GM18499 (cell line): ENCODE measurements around the gene TTLL10.
A peak's percentile ranks its signal among the peaks of the same experiment; 100 is the strongest.

Experiments used
- ATAC-seq: cut with Tn5 transposase; IDR thresholded peaks from one replicate; pipeline ENCODE4 v1.9.1; 2021; ENCODE audit warnings: moderate number of reproducible peaks; ENCODE audit not compliant: insufficient read depth, unreplicated experiment

TTLL10 gene

DNA sequence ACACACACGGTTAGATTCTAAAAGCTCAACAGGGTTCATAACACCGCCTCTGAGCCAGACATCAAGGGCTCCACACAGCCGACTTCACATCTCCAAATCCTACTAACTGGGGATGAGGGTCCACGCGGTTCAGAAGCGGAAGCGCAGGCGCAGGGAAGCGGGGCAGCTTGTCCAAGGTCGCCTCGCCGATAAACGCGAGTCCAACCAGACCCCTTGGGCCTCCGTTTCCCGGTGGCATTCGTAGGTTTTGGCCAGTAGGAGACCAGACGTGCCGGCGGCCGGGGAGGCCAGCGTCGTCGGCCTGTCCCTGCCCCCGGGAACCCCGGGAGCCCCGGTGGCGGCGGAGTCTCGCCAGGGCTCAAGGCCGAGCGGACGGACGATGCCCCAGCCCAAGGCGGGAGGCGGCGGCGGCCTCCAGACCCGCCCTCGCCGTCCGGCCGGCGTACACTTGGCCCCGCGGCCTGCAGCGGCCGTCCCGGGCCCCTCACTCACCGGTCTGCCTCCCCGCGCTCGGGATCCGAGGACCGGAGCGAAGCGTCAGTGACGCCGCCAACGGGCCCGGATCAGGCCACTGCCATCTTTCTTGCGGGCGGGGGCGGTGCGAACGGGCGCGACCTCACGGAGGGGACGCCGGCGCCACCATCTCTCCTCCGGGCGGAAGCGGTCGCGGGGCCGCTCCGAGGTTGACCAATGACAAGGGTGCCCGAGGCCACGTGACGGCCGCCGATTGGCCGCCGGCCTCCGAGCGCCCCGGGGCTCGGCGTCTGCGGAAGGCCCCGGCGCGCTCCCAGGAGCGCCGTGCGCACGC is 57.9 kb downstream of the TTLL10 start, which contains the start of gene SDF4:
SDF4 (minus strand) TSS at position 602 of the 808 bp plus-strand sequence. CDS start 3,229 bp downstream, outside the sequence.
- peak; percentile 63 for ATAC-seq

DNA sequence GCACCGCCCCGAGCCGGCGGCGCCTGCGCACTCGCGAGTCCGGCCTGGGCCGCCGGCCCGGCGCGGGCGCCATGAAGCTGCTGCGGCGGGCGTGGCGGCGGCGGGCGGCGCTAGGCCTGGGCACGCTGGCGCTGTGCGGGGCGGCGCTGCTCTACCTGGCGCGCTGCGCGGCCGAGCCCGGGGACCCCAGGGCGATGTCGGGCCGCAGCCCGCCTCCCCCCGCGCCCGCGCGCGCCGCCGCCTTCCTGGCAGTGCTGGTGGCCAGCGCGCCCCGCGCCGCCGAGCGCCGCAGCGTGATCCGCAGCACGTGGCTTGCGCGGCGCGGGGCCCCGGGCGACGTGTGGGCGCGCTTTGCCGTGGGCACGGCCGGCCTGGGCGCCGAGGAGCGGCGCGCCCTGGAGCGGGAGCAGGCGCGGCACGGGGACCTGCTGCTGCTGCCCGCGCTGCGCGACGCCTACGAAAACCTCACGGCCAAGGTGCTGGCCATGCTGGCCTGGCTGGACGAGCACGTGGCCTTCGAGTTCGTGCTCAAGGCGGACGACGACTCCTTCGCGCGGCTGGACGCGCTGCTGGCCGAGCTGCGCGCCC is 58.6 kb downstream of the TTLL10 start, which contains the start of gene B3GALT6:
B3GALT6 (plus strand) TSS at position 30 of the 588 bp plus-strand sequence; CDS start at position 72, 42 bp downstream.
- ATAC-seq = no peak

DNA sequence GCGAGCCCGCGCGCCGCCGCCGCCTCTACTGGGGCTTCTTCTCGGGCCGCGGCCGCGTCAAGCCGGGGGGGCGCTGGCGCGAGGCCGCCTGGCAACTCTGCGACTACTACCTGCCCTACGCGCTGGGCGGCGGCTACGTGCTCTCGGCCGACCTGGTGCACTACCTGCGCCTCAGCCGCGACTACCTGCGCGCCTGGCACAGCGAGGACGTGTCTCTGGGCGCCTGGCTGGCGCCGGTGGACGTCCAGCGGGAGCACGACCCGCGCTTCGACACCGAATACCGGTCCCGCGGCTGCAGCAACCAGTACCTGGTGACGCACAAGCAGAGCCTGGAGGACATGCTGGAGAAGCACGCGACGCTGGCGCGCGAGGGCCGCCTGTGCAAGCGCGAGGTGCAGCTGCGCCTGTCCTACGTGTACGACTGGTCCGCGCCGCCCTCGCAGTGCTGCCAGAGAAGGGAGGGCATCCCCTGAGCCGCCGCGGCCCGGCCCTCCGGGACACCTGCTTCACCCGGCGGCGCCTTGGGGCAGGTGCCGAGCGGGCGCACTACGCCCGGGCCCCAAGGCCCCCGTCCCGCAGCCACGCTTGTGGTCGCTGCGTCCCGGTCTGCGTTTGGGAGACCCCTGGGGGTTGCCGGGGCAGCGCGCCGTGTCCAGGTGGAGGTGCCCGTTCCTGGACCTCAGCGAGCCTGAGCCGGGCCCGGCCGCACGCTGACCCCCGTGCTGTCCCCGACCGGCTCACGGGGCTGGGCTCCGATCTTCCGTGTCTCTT is 59.3 kb downstream of the TTLL10 start:
- ATAC-seq = no peak

DNA sequence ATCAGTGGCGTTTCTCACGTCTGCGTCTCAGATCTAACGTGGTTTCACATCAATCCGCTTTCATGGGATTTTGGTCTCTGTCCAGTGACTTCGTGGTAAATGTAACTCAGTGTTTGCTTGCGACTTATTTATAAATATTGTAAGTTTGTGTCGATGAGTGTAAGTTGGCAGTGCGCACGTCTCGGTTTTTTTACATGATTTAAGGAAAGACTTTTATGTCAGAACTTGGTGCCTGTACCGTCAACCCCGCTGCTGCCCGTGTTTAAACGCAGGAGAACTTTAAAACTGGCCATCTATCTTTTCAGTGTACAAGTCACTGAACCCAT is 59.9 kb downstream of the TTLL10 start:
- no peak for ATAC-seq

DNA sequence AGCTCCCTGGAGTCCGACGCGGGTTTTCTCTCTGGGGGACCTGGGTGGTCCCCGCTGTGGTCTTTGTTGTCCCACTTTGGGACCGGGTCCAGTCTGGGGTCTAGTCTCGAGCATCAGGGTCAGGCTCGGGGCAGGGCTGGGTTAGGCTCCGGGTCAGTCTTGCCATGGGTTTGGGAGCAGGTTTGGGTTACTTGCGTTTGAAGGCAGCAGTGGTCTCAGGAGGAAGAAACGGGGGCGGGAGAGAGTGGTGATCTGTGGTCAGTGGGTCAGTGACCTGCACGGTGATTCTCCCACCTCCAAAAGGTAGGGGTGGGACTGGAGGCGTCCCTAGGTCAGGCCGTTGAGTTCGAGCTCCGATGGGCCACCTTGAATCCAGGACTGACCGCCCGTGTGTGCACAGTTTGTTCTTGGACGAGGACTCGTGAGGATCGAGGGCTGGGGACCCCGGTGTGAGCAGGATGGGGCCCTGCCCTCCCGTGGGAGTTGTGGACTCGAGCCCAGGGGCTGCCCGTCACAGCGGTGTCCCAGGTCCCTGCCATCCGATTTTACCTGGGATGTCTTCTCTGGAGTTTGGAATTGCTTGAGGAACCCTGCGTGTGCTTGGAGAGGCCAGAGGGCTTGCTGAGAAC is 60.6 kb downstream of the TTLL10 start:
- no peak for ATAC-seq

DNA sequence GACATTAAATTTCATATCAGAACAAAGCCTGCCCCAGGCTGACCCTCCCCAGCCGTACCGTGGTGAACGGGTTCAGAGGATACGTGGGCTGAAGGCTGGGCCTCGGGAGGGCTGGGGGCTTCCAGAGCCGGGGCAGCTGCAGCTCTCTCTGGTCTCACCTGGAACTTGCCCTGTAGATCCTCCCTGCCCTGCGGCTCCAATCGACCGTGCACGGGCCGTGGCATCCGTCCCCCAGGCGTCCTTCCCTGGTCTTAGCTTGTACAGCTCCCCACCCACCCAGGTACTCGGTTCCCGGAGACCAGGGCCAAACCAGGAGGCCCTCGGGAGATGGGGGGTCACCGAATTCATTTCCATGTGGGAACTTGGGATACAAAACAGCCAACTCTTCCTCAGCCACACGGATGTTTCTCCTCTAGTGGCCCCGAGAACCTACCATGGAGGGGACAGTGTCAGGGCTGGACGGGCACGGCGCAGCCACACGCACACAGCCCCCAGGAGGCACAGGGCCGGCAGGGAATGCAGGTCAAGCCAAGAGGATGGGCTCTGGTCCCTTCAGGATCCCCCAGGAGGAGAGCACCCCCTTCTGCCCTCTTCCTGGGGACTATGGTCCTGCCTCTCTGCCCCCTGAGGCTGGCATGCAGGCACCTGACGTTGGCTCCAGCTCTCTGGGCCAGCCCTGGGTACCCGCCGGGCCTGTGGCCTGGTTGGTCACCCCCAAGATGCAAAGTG is 61.5 kb downstream of the TTLL10 start:
- ATAC-seq = no peak

DNA sequence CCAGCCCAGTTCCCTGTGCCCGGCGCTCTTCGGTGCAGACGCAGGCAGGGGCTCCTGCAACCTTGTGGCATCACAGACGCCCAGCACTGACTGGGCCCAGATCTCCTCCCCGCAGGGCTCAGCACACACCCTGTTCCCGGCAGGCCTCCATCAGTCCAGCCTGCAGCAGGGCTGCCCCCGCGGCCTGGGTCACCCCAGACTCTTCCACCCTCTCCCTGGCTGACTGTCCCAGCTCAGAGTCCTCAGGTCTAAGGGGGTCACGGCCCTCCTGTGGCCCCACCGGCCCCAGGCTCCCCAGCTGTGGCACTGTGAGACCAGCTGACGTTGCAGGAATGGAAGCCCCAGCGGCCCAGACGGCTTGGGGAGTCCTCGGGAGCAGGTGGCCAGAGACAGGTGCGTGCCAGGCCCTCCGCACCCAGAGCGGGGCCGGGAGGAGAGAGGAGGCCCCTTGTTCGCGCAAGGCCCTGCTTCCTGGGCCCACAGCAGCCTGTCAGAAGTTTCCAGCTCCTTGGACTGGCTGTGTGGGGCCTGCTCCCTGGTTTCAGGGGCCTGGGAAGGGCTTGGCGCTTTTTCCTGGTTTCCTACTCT is 62.6 kb downstream of the TTLL10 start:
- no peak for ATAC-seq

DNA sequence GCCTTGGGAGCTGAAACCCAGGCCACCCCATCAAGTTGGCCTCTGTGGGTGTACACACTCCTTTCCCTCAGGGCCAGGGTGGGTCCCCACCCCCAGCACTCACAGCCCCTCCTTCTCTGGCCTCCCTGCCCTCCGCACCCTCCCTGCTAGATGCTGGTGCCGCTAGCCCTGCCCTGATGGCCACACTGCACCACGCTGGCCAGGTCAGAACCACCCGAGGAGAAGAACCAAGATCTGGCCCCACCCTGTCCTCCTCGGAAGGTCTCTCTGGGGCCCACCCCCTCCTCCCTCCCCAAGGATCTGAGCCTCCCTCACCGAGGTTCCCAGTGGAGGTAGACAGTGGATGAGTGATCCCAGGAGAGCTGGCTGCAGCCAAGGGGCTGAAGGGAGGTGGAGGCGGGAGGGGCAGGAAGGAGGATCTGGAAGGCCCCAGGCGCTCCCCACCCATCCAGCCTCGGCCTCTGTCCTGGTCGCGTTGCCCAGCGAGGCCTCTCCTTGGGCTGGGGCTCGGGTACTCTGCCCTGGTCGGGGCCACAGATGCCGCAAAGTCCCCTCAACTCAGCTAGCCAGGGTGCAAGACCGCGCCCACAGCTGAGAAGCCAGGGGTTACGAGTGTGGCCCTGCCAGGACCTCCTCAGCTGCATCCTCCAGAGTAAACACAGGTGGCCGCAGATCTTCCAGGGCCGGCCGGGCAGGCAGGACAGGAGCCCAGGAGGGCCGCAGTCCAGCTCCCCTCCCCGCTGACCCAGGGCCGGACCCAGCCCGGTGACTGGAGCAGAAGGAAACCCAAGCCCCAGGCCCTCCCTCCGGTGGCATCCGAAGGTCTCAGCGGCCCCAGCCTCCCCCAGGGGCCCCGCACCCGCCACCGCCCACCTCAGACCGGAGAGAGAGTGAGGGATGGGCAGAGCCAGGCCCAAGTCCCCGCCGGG is 63.5 kb downstream of the TTLL10 start:
- no peak for ATAC-seq

DNA sequence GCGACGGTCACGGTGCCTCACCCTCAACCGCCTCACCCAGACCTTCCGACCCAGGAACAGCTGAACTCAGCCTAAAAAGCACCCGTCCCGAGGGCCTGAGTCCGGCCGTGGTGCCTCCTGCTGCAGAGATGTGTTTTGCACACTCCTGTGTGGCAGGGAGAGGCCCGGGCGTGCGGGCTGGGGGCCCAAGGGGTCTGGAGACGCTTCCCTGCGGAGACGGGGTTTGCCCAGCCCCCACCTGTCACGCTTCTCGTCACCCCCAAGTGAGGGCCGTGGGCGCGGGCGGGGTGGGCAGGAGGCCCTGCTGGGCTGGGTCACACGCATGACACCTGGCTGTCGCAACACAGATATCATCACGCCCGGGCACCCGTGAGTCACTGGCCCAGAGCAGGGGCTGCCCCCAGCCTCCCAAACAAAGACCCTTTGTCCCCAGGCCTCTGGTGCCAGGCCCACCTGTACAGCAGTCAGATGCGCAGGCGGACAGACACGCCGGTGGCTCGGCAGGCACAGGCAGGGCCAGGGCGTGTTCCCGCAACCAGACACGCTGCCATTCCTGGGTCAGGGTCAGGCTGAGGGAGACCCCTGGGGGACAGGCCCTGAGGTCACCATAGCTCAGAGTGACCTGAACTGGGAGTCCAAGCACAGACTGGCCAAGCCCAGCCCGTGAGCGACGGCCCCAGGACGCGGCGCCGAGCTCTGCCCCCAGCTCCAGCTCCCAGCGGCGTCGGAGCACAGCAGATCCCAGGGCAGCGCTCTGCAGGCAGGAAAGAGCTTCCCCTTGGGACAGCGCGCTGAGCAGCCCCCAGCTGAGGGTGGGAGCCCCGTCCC is 64.4 kb downstream of the TTLL10 start:
- ATAC-seq = no peak

DNA sequence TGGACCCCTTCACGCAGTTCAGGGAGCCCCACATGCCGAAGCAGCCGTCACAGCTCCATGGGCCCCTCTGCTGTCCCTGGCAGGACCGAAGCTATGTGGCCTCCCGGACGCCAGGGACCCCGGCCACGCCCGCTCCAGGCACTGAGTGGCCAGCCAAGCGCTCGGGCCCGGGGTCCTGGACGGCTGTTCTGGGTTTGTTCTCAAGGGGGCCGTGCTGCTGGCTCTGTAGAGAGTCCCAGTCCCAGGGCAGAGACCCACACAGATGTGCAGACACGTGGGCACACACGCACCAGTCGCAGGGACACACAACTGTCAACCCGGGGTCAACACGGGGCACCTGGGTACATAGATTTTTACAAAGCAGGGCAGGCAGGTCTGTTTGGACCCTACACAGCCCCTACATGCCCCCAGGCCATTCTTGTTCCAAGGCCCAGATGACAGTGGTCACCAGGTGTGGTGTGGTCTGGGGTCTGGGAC is 65.1 kb downstream of the TTLL10 start:
- ATAC-seq = no peak

DNA sequence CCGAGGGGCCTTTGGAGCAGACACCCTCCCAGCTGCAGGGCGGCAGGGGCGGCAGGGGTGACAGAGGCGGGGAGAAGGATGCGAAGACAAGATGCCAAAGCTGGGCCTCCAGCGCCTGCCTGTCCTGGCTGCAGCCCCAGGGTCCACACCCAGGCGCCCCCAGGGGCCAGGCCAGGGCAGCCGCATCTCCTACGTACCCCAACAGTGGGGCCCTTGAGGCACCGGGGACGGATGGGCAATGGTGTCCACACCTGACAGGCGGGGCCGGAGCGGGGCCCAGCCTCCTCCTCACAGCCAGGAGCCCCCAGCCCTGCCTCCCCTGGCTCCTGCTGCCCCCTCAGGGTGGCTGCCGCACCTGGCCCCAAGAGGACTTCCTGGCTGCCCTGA is 65.5 kb downstream of the TTLL10 start:
- ATAC-seq = no peak

DNA sequence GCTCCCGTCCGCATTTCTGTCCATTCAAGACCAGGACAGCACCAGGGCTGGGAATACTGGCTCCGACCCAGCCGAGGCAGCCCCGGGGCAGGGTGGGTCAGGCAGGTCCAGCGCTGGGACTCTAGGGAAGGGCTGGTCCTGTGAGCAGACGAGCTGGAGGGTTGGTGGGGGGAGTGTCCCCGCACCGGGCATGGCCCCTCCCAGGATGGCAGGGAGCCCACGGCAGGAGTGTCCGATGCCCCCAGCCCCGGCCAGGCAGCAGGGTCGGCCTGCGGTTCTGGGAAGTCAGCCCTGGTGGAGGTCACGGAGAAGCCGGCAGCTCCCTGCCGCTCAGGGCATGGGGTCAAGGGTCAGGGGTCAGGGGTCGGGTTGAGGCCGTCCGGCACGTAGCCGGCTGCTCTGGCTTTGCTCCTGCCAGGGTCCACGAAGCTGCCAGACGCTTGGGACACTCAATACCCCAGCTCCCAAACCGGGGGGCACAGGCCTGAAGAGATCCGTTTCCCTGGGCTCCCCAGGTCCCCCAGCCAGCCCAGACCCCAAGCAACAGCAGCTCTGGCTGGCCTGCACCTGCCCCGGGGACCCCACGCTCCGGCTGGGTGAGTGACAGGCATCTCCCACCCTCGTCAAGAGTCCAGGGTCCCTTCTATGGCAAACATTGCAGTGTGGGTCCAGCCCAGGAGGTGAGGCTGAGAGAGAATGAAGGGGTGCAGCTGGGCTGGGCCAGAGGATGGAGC is 66.1 kb downstream of the TTLL10 start:
- ATAC-seq = no peak

DNA sequence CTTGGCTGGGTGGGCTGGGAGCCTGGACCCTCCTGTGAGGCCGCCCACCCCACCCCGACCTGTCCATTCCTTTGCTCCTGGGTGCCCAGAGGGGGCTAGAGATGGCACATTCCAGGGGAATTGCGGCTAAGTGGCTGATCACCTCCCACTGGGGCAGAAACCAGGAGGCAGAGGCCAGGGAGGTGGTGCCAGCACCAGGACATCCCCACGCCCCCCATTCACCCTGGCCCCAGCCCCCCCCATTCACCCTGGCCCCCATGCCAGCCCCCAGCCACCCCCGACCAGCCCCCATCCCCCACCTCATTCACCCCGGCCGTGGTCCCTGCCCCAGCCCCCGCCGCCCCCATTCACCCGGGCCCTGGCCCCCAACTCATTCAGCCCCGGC is 66.7 kb downstream of the TTLL10 start:
- no peak for ATAC-seq

DNA sequence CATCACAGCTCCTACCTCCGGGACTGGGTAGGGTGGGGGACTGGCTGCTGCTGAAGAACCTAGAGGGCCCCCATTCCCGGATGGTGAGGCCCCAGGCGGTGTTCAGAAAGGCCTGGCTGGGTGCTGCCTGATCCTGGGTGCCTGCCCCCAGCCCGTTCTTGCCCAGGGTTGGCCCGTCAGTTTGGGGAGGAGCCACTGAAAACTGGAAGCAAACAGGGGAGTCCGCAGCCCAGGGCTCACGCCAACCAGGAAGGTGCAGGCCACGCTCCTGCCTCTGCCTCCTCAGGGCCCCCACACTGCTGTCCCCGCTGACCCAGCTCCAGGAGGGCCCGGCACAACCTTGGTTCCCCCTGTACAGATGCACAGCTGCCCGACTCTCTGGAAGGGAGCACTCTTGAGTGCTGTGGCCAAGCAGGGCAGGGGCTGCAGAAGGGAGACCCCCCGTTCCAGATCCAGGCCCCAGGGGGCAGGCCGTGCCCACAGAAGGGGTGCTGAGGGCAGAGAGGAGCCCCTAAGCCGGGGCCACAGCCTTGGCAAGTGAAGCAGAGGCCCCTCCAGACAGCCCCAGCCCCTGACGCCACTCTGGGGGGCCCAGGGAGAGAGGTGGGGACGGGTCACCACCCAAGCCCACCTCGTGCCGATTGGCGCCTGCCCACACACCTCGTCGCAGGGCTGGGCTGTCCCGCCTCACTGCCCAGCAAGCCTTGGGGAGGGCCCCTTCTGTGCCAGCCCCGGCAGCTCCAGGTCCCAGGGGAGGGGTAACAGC is 67.3 kb downstream of the TTLL10 start:
- ATAC-seq = no peak

DNA sequence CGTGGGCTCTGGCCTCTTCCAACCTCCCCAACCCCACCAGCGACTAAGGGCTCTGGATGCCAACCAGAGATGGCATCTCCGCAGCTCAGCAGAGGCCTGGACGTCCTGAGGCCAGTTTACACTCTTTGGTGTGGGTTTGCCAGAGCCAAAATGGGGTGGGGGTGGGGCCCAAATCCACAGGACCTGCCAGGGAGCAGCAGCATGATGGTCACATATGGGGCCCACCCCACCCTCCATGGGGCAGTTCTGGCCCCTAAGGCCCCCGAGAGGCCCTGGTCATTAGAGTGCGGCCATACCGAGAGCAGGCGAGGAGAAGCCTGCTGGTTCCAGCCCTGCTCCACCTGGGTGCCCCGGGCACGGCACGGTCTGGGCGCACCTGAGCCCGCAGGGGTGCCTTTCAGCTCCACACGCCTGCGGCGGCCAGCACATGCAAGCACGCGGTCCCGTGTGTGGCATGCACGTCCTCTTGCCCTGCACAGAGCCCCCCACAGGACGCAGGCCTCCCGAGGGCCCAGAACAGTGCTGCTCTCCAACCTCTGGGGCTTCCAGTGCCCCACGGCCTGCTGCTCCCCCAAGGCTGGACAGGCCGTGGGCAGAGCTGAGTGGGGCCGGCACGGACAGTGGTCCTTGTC is 68.0 kb downstream of the TTLL10 start:
- no peak for ATAC-seq
